GM12878 (cell line): ENCODE data around the gene SLC19A2. TPM values are rescaled to one million over a fixed set of nuclear protein-coding genes. Genes with fewer than 3 reads are reported as not detected.

Experiments used
- ATAC-seq: fragments of 200-7000 bp; cut with Tn5 transposase; 3 replicates; pipeline ENCODE4 v1.9.1; 2020; ENCODE audit warnings: mild to moderate bottlenecking, moderate library complexity
- BruUV-seq: library from RNA; stranded (reverse); fragments of 400-500 nt; replicated peaks from 2 replicates; lab custom pipeline; 2021; lab: Mats Ljungman, UMichigan
- CTCF ChIA-PET: fragments of 300-600 bp; sonication (Branson Sonifier 250); formaldehyde crosslinking; extraction: SDS; loops from one replicate; lab custom pipeline; 2021; ENCODE audit warnings: inconsistent platforms; lab: Yijun Ruan, JAX
- POLR2A ChIA-PET: fragments of 350-600 bp; formaldehyde crosslinking; extraction: SDS; loops from one replicate; lab custom pipeline; 2021; ENCODE audit warnings: inconsistent platforms; lab: Charles Lee
- RAD21 ChIA-PET: fragments of 300-600 bp; sonication (Branson Sonifier 250); formaldehyde crosslinking; loops from one replicate; lab custom pipeline; 2023; ENCODE audit warnings: antibody characterized with exemption; ENCODE audit not compliant: unreplicated experiment; lab: Charles Lee
- SMC1A ChIA-PET: fragments of 300-600 bp; sonication (Branson Sonifier 250); formaldehyde crosslinking; loops from one replicate; lab custom pipeline; 2023; ENCODE audit not compliant: unreplicated experiment, uncharacterized antibody; lab: Charles Lee
- DNase-seq: peaks from one replicate; pipeline ENCODE4 v3.0.0-alpha.2; 2011; ENCODE audit warnings: low read depth, low spot score
- FAIRE-seq: peaks from 3 replicates; lab custom pipeline; 2011; peaks lifted over from hg19 to GRCh38; lab: Jason Lieb, UNC
- H2AFZ ChIP-seq: 2 replicates; pipeline ENCODE4 v1.6.0; 2011; ENCODE audit warnings: low read depth, low read length, control low read depth; ENCODE audit not compliant: control insufficient read depth
- H3K27ac ChIP-seq: 2 replicates; pipeline ENCODE4 v1.5.1; 2011; ENCODE audit warnings: control low read depth; ENCODE audit not compliant: control insufficient read depth, insufficient read depth
- H3K27me3 ChIP-seq, 2 experiments: replicated peaks in 1 of 2; 2 replicates each; pipeline versions ENCODE4 v1.6.0 to v1.6.1; 2011; ENCODE audit warnings: low read length in 1 of 2; ENCODE audit not compliant: control insufficient read depth in 2 of 2, insufficient read depth in 2 of 2
- H3K36me3 ChIP-seq, 2 experiments: 2 replicates each; pipeline ENCODE4 v1.5.1; 2011; ENCODE audit warnings: low read length in 1 of 2; ENCODE audit not compliant: control insufficient read depth in 2 of 2, insufficient read depth in 2 of 2
- H3K4me1 ChIP-seq: 2 replicates; pipeline ENCODE4 v1.6.1; 2011; ENCODE audit warnings: mild to moderate bottlenecking, low read length, moderate library complexity, mixed read lengths; ENCODE audit not compliant: control insufficient read depth, insufficient read depth
- H3K4me2 ChIP-seq: 2 replicates; pipeline ENCODE4 v1.6.0; 2011; ENCODE audit warnings: control low read depth; ENCODE audit not compliant: control insufficient read depth, insufficient read depth
- H3K4me3 ChIP-seq: fragments of 200-600 bp; sonication (generic); 2 replicates; pipeline ENCODE4 v1.5.1; 2016
- H3K79me2 ChIP-seq: 2 replicates; pipeline ENCODE4 v1.6.0; 2011; ENCODE audit warnings: low read length; ENCODE audit not compliant: control insufficient read depth, insufficient read depth
- H3K9ac ChIP-seq: 2 replicates; pipeline ENCODE4 v1.8.0; 2011; ENCODE audit warnings: low read length, control low read depth, mixed read lengths; ENCODE audit not compliant: control insufficient read depth, insufficient read depth
- H3K9me3 ChIP-seq: replicated peaks from 3 replicates; pipeline ENCODE4 v1.5.1; 2011; ENCODE audit warnings: mild to moderate bottlenecking, low read length; ENCODE audit not compliant: control insufficient read depth, insufficient read depth
- H4K20me1 ChIP-seq: 2 replicates; pipeline ENCODE4 v1.6.0; 2011; ENCODE audit not compliant: control insufficient read depth, insufficient read depth
- BCL3 ChIP-seq: IDR thresholded peaks from 2 replicates; pipeline ENCODE4 v1.6.1; 2011; ENCODE audit warnings: borderline replicate concordance, low read depth, mild to moderate bottlenecking, moderate library complexity, low read length; ENCODE audit not compliant: insufficient read depth, poor library complexity, severe bottlenecking
- CBFB ChIP-seq: IDR thresholded peaks from 2 replicates; pipeline ENCODE4 v1.6.1; 2016; ENCODE audit warnings: antibody characterized with exemption, low read depth
- CHD2 ChIP-seq: IDR thresholded peaks from 2 replicates; pipeline ENCODE4 v1.6.1; 2011; ENCODE audit warnings: low read depth, low read length, improper control_type of control experiment, borderline replicate concordance
- CHD4 ChIP-seq: fragments of 200-600 bp; sonication (generic); IDR thresholded peaks from 2 replicates; pipeline ENCODE4 v1.6.1; 2016; ENCODE audit warnings: mild to moderate bottlenecking
- IKZF1 ChIP-seq: fragments of 450-650 bp; conservative IDR thresholded peaks from 2 replicates; pipeline ENCODE4 v1.6.1; 2017; ENCODE audit warnings: antibody characterized with exemption, mild to moderate bottlenecking
- NFYB ChIP-seq: IDR thresholded peaks from 2 replicates; pipeline ENCODE4 v1.6.1; 2011; ENCODE audit warnings: low read depth, mild to moderate bottlenecking, low read length, improper control_type of control experiment, moderate library complexity; ENCODE audit not compliant: insufficient read depth
- YBX1 ChIP-seq: fragments of 450-650 bp; IDR thresholded peaks from 2 replicates; pipeline ENCODE4 v1.6.1; 2016; ENCODE audit warnings: antibody characterized with exemption
- ZNF24 ChIP-seq: fragments of 450-650 bp; IDR thresholded peaks from 2 replicates; pipeline ENCODE4 v1.6.1; 2017; ENCODE audit warnings: antibody characterized with exemption, mild to moderate bottlenecking
- ZSCAN29 ChIP-seq: fragments of 450-650 bp; IDR thresholded peaks from 2 replicates; pipeline ENCODE4 v1.6.1; 2017; ENCODE audit warnings: mild to moderate bottlenecking, moderate library complexity
- WGBS: methylation state at CpG from one replicate; pipeline ENCODE4 v1.1.6; 2016; ENCODE audit warnings: low lambda C conversion rate; ENCODE audit not compliant: insufficient replicate concordance, insufficient coverage; ENCODE audit errors: missing lambda C conversion rate; 5-methylcytosine and 5-hydroxymethylcytosine counted together
- in situ Hi-C: fragments of 300-500 bp; cut with MboI; formaldehyde crosslinking; loops from 9 replicates; pipeline ENCODE4 v1.14.3; 2018; ENCODE audit warnings: mixed read lengths
- intact Hi-C: fragments of 100-400 bp; cut with micrococcal nuclease; formaldehyde crosslinking; loops from one replicate; pipeline ENCODE4 v1.14.2; 2022; ENCODE audit not compliant: unreplicated experiment
- polyA plus RNA-seq, 11 experiments: library from polyadenylated mRNA; depleted of rRNA in 4 of 11; unstranded in 6 of 11; stranded (reverse) in 5 of 11; fragments of >200 nt; fragmentation: Nextera tagmentation in 4 of 11; fragmentation: Illumina TruSeq in 1 of 11; extraction: Ambion mirVana in 4 of 11; extraction: Trizol in 1 of 11; gene quantifications; 1 replicate in 1 of 11; 2 replicates in 10 of 11; pipeline versions ENCODE4 v1.2.1 to v1.2.3, GENCODE V29; 2011 to 2016; ENCODE audit warnings: inconsistent platforms in 2 of 11, missing spikeins in 2 of 11, low read depth in 1 of 11
- total RNA-seq, 4 experiments: library from RNA; depleted of rRNA in 3 of 4; stranded (reverse); fragments of >200 nt in 3 of 4; fragmentation: Illumina TruSeq in 1 of 4; extraction: Trizol in 1 of 4; gene quantifications; 2 replicates each; pipeline versions ENCODE4 v1.2.1 to v1.2.3, GENCODE V29; 2013 to 2021

SLC19A2 gene
- total and polyA plus RNA-seq, 10 of the 15 experiments (the other 5 are each of a cell fraction or from before 2014, with no cell fraction given) = 1.2 to 7.8 (median 2.5) TPM

- Histone ChIP-seq H3K4me3 (no peak overlapping the region), H3K9me3 (peaks cover 2% of the 10 kb centered on the region; the same call in 2 of the 3 replicates), H3K4me2 (no peak overlapping the region), H3K9ac (no peak overlapping the region), H3K4me1 (no peaks in the 10 kb centered on the region), H3K36me3 (no peaks in the 10 kb centered on the region), H3K27me3 (no peaks in the 10 kb centered on the region), H3K27ac (no peak overlapping the region), H2AFZ (no peak overlapping the region), H3K79me2 (no peaks in the 10 kb centered on the region), H4K20me1 (no peaks in the 10 kb centered on the region)
- no peak for ATAC-seq
- SMC1A ChIA-PET = no interaction called here
- in situ Hi-C loops (no loop called here), intact Hi-C loops (no loop called here)
- no peak for FAIRE-seq
- 80% methylated on average over 2 of the region's 2 CpGs for WGBS
- no TSS peak for BruUV-seq
- TF ChIP-seq IKZF1 (no peak), CBFB (no peak), ZSCAN29 (no peak), ZNF24 (no peak), CHD2 (no peak), BCL3 (no peak), YBX1 (no peak), CHD4 (no peak), NFYB (no peak)
- no peak for DNase-seq
- POLR2A ChIA-PET = no interaction called here
- RAD21 ChIA-PET = no interaction called here
- CTCF ChIA-PET = no interaction called here
These were observed 32.8 kb downstream of the SLC19A2 start for GRCh38 chr1:169452921-169453320.
